AG04450 (cell line): ENCODE data around the gene ELP4. TPM values are rescaled to one million over a fixed set of nuclear protein-coding genes. Genes with fewer than 3 reads are reported as not detected.

Source experiments
- CTCF ChIA-PET: fragments of 300-600, 350-600 bp; formaldehyde crosslinking; extraction: SDS; loops from one replicate; lab custom pipeline; 2022; ENCODE audit warnings: antibody characterized with exemption, inconsistent platforms; lab: Charles Lee
- POLR2A ChIA-PET: fragments of 350-600 bp; formaldehyde crosslinking; extraction: SDS; loops from one replicate; lab custom pipeline; 2021; ENCODE audit warnings: antibody characterized with exemption, inconsistent platforms; lab: Yijun Ruan, JAX
- DNase-seq: peaks from one replicate; pipeline ENCODE4 v3.0.0-alpha.2; 2011; ENCODE audit warnings: low read depth, low spot score
- H3K27ac ChIP-seq: one replicate; pipeline ENCODE4 v1.5.1; 2012; ENCODE audit warnings: low read depth, low read length, control low read depth
- H3K27me3 ChIP-seq: one replicate; pipeline ENCODE4 v1.6.0; 2012; ENCODE audit warnings: low read length; ENCODE audit not compliant: control insufficient read depth, insufficient read depth
- H3K4me3 ChIP-seq: 2 replicates; pipeline ENCODE4 v1.5.1; 2011; ENCODE audit warnings: mild to moderate bottlenecking, low read depth, low read length, control low read depth
- H3K9me3 ChIP-seq: 2 replicates; pipeline ENCODE4 v1.5.1; 2012; ENCODE audit warnings: low read length; ENCODE audit not compliant: control insufficient read depth, insufficient read depth
- polyA plus RNA-seq: library from polyadenylated mRNA; depleted of rRNA; stranded (reverse); fragments of >200 nt; gene quantifications from 2 replicates; pipeline ENCODE4 v1.2.3, GENCODE V29; 2011
- TF ChIP-seq, protein P1 (sequence below): IDR thresholded peaks from 2 replicates; pipeline ENCODE4 v1.5.1; 2011; ENCODE audit warnings: low read depth, low read length, control low read depth, inconsistent platforms

Gene ELP4
- polyA plus RNA-seq, 1 experiment: 15.5 TPM

DNA sequence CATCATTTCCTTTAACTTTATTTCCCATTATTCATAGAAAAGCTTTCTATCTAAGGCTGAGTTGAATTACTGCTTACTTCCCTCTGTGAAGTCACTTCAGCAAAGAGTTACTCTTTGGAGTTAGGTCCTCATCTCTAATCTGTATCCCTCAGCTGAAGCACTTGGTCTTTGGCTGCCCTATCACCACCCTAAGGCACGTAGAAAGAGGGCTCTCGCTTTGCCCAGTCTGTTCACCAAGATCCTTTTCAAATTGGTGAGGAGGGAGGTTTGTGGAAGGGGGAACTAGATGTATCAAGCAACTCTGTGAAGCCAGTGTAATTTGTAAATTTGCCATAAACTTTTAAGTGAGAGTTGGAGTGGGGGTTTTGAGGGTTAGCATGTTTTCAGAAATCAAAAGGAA, 258.1 kb downstream of the ELP4 start:
- CTCF ChIA-PET: no interaction called here
- TF ChIP-seq, protein P1, sequence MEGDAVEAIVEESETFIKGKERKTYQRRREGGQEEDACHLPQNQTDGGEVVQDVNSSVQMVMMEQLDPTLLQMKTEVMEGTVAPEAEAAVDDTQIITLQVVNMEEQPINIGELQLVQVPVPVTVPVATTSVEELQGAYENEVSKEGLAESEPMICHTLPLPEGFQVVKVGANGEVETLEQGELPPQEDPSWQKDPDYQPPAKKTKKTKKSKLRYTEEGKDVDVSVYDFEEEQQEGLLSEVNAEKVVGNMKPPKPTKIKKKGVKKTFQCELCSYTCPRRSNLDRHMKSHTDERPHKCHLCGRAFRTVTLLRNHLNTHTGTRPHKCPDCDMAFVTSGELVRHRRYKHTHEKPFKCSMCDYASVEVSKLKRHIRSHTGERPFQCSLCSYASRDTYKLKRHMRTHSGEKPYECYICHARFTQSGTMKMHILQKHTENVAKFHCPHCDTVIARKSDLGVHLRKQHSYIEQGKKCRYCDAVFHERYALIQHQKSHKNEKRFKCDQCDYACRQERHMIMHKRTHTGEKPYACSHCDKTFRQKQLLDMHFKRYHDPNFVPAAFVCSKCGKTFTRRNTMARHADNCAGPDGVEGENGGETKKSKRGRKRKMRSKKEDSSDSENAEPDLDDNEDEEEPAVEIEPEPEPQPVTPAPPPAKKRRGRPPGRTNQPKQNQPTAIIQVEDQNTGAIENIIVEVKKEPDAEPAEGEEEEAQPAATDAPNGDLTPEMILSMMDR: no peak
- DNase-seq: no peak
- H3K4me3 ChIP-seq: no peak overlapping the region
- H3K27me3 ChIP-seq: no peaks in the 10 kb centered on the region
- no peaks in the 10 kb centered on the region for H3K9me3 ChIP-seq
- POLR2A ChIA-PET: no interaction called here
- no peak overlapping the region for H3K27ac ChIP-seq

DNA sequence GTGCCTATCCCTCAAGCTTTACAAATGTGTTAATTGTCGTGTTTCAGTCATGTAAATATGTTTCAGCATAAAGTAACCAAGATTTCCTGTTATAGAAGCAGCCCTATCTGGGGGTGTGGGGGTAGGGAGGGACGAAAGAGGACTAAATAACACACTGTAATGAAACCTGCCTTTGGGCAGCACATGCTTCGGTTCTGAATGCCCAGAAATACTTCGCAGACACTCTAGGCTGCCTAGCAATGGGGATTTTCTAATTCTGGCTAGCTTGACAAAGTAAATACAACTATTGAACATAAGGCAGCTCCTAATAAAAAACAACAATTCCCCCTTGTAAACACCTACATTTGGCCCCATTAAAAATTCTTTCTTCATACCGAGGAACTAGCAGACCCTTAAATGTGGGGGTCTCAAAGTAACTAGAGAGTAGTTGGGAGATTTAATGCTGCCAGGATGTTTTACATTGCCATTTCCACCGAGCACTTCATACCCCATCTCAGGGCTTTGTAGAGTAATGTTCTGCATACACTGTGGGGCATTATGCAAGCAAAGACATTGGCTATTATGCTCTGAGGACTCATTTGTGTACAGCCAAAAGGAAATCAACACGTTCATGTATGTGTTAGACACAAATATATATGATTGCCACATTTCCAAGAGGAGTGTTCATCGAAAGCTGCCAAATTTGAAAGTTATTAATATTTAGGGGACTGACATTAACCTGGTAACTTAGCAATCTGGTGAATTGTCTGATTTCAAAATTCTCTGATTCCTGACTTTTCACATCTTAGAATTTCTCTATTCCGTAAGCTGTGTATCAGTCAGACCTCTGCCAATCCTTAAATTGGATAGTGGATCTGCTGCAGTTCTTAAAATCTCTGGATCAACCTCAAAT, 259.4 kb downstream of the ELP4 start:
- no peak overlapping the region for H3K4me3 ChIP-seq
- POLR2A ChIA-PET: no interaction called here
- DNase-seq: no peak
- TF ChIP-seq, protein P1: no peak
- H3K9me3 ChIP-seq: no peaks in the 10 kb centered on the region
- CTCF ChIA-PET: interaction anchor here (0.6 to 1.5 kb wide), 3 partner anchors 86 to 373 kb away, joined by 3 to 5 read pairs (median 3); no protein-coding TSS in a partner anchor
- no peak overlapping the region for H3K27ac ChIP-seq
- no peaks in the 10 kb centered on the region for H3K27me3 ChIP-seq

DNA sequence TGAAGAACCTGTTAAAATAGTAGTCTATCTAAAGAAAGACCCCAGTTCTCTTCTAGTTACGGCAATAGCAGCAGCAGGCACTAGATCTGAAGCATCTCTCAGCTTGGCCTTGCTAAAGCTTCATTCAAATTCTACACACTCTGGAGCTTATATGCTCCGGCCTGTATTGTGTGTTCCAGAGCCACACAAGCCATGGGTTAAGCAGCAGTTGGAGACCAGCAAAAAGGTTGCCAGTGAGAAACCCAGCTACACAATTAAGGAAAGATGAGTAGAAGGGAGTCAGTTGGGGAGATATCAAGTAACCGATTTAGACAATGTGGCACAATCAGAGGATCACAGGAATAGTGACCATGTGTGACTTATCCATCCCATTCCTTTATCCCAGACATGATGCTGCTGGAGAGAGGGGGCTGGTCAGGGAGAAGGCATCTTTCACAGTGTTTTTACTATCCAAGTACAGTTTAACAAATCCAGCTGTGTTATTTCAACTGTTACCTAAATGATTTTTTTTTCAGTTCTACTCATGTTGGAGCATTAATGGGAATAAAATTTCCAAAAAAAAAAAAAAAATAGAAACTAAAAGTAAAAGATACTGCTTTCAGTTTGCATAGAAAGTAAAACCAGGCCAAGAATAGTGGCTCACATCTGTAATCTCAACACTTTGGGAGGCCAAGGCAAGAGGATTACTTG, 260.6 kb downstream of the ELP4 start:
- H3K4me3 ChIP-seq: no peak overlapping the region
- no peak overlapping the region for H3K27ac ChIP-seq
- H3K9me3 ChIP-seq: no peaks in the 10 kb centered on the region
- ChIA-PET CTCF (interaction anchor here (0.6 to 0.9 kb wide), 2 partner anchors 14 to 374 kb away, joined by 3 to 5 read pairs; no protein-coding TSS in a partner anchor), POLR2A (no interaction called here)
- no peaks in the 10 kb centered on the region for H3K27me3 ChIP-seq
- no peak for DNase-seq
- TF ChIP-seq, protein P1: no peak

DNA sequence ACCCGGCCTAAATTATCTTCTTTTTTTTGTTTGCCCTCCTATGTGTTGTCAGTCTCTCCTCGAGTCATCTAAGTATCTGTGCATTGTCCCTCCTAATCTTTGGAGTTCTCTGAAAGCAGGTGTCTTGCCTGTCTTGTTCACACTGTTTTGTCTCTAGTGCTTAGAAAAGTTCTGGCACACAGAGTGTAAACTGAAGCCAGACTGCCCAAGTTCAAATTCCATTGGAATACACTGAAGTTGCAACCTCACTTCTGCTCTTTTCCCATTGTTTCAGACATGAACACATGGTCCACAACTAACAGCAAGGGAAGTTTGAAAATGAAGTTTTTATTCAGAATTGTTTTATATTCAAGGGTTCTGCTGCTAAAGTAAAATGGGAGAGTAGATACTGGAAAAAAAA, 262.8 kb downstream of the ELP4 start:
- CTCF ChIA-PET: no interaction called here
- POLR2A ChIA-PET: no interaction called here

More for the DNA sequence above, 262.8 kb downstream of the ELP4 start:
- TF ChIP-seq, protein P1: no peak
- Histone ChIP-seq H3K4me3 (no peak overlapping the region), H3K27me3 (no peaks in the 10 kb centered on the region), H3K9me3 (no peaks in the 10 kb centered on the region), H3K27ac (no peak overlapping the region)
- DNase-seq: no peak
